H1 (cell line): ENCODE measurements around the gene FAM193A. TPM values are rescaled to one million over a fixed set of nuclear protein-coding genes. Genes with fewer than 3 reads are reported as not detected.

Experiments
- CBX5 ChIP-seq: fragments of 300-800, 300-1000 bp; sonication (generic); IDR thresholded peaks from 2 replicates; pipeline ENCODE4 v1.7.1; 2016; ENCODE audit warnings: antibody characterized with exemption, low read length, low read depth
- KDM1A ChIP-seq: fragments of 200-600, 300-600 bp; sonication (generic); IDR thresholded peaks from 2 replicates; pipeline ENCODE4 v1.7.1; 2016; ENCODE audit warnings: mild to moderate bottlenecking, low read length, borderline replicate concordance
- polyA plus RNA-seq, 7 experiments: library from polyadenylated mRNA; depleted of rRNA in 3 of 7; stranded (reverse) in 5 of 7; unstranded in 2 of 7; fragments of >200 nt in 5 of 7; fragments of 200-250 nt in 2 of 7; gene quantifications; 1 replicate in 5 of 7; 2 replicates in 1 of 7; 4 replicates in 1 of 7; pipeline versions ENCODE4 v1.2.1 to v1.2.3, GENCODE V29; 2011 to 2013; ENCODE audit warnings: missing spikeins in 2 of 7, mixed read lengths in 2 of 7
- total RNA-seq: library from RNA; stranded (reverse); fragmentation: NEBNext Ultra II Directional; extraction: Animal tissue kit (Norgen Biotek cat#: 25700); gene quantifications from 2 replicates; pipeline ENCODE4 v1.2.1, GENCODE V29; 2021
- TF ChIP-seq, protein P1 (sequence below): IDR thresholded peaks from 2 replicates; pipeline ENCODE4 v1.6.1; 2012; ENCODE audit warnings: inconsistent platforms

Gene FAM193A
- total and polyA plus RNA-seq, 2 of the 8 experiments (the other 6 are each of a cell fraction or from before 2014, with no cell fraction given), result 8.7 to 26.2 TPM

DNA sequence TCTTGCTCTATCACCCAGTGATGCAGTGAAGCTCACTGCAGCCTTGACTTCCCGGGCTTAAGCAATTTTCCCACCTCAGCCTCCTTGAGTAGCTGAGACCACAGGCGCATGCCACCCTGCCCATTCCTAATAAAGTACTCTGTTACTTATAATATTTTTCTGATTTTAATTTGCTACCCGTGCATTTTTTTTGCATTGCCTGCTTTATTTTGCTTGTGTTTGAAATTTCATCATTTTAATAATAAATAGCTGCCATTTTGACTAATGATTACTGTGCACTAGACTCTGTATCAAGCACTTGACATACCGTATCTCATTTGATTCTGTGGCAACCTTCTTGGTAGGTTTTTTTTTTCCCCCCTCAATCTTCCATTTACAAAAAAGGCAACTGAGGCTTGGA is 41.7 kb downstream of the FAM193A start (continued):
- TF ChIP-seq CBX5, result no peak
- no peak for TF ChIP-seq KDM1A
- TF ChIP-seq, protein P1, sequence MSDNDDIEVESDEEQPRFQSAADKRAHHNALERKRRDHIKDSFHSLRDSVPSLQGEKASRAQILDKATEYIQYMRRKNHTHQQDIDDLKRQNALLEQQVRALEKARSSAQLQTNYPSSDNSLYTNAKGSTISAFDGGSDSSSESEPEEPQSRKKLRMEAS, result no peak
